ENCODE results near the gene MEGF10.

Gene MEGF10

DNA sequence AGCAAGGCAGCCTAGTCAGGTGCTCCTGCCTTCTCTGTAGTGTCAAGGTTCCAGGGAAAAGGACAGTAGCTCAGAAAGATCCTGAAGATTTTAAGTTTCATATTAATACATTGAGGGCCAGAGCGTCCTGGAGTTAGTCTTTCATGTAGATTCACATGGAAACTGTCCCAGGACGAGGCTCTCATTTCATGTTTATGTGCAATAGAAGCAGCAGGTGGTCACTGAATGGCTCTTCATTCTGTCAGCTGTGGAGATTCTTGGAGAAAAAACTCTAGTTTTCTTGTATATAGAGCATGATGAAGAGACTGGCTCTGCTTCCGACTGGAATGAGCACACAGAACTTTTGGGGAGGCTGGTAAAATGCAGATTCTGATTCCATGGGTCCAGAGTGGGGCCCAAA lies 54.3 kb downstream of the MEGF10 start:
- H3K9me3 ChIP-seq (ENCODE audit: control insufficient read depth in 2 of 2, low read length in 2 of 2), result no peaks in the 10 kb centered on the region
- no peak overlapping the region for H3K9ac ChIP-seq (ENCODE audit: low read length in 2 of 2)
- no peak overlapping the region for H3K4me3 ChIP-seq (ENCODE audit: low read length in 2 of 2)
- no peaks in the 10 kb centered on the region for H3K27me3 ChIP-seq (ENCODE audit: control insufficient read depth in 1 of 2, insufficient read depth in 2 of 2, low read length in 2 of 2)
- H3K27ac ChIP-seq (ENCODE audit: low read length), result no peak overlapping the region
- H3K36me3 ChIP-seq (ENCODE audit: control insufficient read depth in 2 of 2, insufficient read depth in 2 of 2, low read length in 2 of 2), result no peaks in the 10 kb centered on the region
- H3K4me1 ChIP-seq (ENCODE audit: control insufficient read depth, insufficient read depth, low read length), result no peaks in the 10 kb centered on the region

DNA sequence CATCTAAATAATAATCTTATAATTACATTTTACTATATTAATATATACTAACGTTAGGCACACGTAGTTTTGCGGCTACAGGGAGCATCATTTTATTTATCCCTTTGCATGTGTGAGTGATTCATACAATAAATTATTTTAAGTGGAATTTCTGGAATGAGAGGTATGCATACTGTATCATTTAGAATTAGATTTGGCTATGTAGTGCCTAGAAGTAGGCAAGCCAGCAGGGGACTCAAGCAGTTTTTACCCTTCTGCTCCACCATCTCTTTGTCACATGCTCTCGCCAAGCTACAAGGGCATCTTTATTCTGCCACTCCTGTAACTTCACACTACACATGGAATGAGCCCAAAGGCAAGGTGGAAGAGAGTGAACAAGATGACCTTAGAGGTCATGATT lies 60.8 kb downstream of the MEGF10 start:
- Histone ChIP-seq H3K9me3 (ENCODE audit: control insufficient read depth in 2 of 2, low read length in 2 of 2) (no peaks in the 10 kb centered on the region), H3K4me1 (ENCODE audit: control insufficient read depth, insufficient read depth, low read length) (no peaks in the 10 kb centered on the region), H3K4me3 (ENCODE audit: low read length in 2 of 2) (no peak overlapping the region), H3K36me3 (ENCODE audit: control insufficient read depth in 2 of 2, insufficient read depth in 2 of 2, low read length in 2 of 2) (no peaks in the 10 kb centered on the region), H3K27ac (ENCODE audit: low read length) (no peak overlapping the region), H3K27me3 (ENCODE audit: control insufficient read depth in 1 of 2, insufficient read depth in 2 of 2, low read length in 2 of 2) (no peaks in the 10 kb centered on the region), H3K9ac (ENCODE audit: low read length in 2 of 2) (no peak overlapping the region)

DNA sequence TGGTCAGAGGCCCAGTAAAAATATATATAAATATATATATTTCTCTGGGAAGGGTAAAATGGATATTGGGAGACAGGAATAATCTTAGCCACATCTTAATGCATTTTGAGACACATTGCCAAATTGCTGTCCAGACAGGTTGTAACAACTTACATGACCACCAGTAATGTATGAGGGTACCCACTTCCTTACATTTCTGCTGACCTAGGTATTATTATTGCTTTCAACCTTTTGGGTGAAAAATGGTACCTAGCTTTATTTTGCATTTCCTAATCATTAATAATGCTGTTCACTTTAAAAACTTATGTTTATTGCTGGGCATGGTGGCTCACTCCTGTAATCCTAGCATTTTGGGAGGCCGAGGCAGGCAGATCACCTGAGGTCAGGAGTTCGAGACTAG lies 61.5 kb downstream of the MEGF10 start:
- Histone ChIP-seq H3K9ac (ENCODE audit: low read length in 2 of 2) (no peak overlapping the region), H3K27ac (ENCODE audit: low read length) (no peak overlapping the region), H3K4me1 (ENCODE audit: control insufficient read depth, insufficient read depth, low read length) (no peaks in the 10 kb centered on the region), H3K9me3 (ENCODE audit: control insufficient read depth in 2 of 2, low read length in 2 of 2) (no peaks in the 10 kb centered on the region), H3K36me3 (ENCODE audit: control insufficient read depth in 2 of 2, insufficient read depth in 2 of 2, low read length in 2 of 2) (no peaks in the 10 kb centered on the region), H3K27me3 (ENCODE audit: control insufficient read depth in 1 of 2, insufficient read depth in 2 of 2, low read length in 2 of 2) (no peaks in the 10 kb centered on the region), H3K4me3 (ENCODE audit: low read length in 2 of 2) (no peak overlapping the region)

DNA sequence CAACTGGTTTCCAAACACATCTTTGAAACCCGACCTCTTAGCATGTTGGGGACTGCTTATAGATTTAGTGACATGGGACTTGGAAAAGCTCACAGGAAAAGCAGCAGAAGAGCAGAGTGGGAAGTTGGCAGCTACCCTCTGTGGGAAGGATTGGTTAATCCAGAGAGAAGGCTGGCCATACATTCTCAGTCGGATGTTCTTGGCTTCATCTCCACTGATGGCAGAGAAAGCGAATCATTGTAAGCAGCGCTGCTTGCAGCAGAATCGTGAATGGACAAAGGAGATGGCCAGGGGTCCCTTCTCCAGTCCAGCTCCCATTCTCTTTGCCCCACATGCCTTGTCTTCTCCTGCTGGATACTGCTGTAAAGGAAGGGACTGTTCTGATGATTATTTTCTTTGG lies 62.7 kb downstream of the MEGF10 start:
- H3K27ac ChIP-seq (ENCODE audit: low read length), result no peak overlapping the region
- no peaks in the 10 kb centered on the region for H3K9me3 ChIP-seq (ENCODE audit: control insufficient read depth in 2 of 2, low read length in 2 of 2)

DNA sequence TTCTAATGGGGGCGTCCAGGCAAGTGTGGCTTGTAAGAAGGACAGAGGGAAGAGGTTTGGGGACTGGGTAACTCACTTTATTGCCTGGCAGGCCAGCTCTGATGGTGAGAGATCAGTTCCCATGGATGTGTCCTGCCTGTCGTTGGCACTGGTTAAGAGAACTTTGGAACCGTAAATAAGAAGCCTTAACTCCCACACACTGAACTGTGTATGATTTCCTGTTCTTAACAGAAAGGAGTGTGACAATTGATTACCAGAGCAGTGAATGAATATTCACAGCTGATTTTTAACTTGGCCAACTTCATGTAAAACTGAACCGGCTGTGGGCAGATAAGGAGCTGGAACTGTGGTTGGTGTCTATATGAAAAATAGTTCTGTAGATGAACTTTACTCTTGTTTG lies 63.2 kb downstream of the MEGF10 start:
- Histone ChIP-seq H3K27ac (ENCODE audit: low read length) (no peak overlapping the region), H3K9me3 (ENCODE audit: control insufficient read depth in 2 of 2, low read length in 2 of 2) (no peaks in the 10 kb centered on the region), H3K4me1 (ENCODE audit: control insufficient read depth, insufficient read depth, low read length) (no peaks in the 10 kb centered on the region)

More for the DNA sequence above, 62.7 kb downstream of the MEGF10 start:
- no peak overlapping the region for H3K4me3 ChIP-seq (ENCODE audit: low read length in 2 of 2)
- no peaks in the 10 kb centered on the region for H3K4me1 ChIP-seq (ENCODE audit: control insufficient read depth, insufficient read depth, low read length)
- no peaks in the 10 kb centered on the region for H3K27me3 ChIP-seq (ENCODE audit: control insufficient read depth in 1 of 2, insufficient read depth in 2 of 2, low read length in 2 of 2)
- H3K9ac ChIP-seq (ENCODE audit: low read length in 2 of 2), result no peak overlapping the region
- H3K36me3 ChIP-seq (ENCODE audit: control insufficient read depth in 2 of 2, insufficient read depth in 2 of 2, low read length in 2 of 2), result no peaks in the 10 kb centered on the region

DNA sequence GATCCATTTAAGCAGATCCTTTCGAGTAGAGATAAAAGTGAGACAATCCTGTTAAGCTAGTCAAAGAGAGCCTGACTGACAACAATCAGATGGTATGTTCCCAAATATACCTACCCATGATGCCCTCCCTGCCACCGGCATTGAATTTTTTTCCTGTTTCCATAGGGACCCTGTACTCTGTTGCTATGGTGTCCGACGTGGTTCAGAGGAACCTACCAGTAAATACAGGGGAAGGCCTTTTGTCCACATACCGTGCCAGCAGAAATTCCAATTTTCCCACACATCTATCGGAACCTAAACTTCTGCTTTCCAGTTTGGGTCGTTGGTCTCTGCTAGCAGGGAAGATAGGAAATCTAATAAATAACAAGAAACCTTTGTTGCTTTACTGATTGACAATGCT lies 64.7 kb downstream of the MEGF10 start:
- Histone ChIP-seq H3K4me1 (ENCODE audit: control insufficient read depth, insufficient read depth, low read length) (no peaks in the 10 kb centered on the region), H3K27ac (ENCODE audit: low read length) (no peak overlapping the region), H3K36me3 (ENCODE audit: control insufficient read depth in 2 of 2, insufficient read depth in 2 of 2, low read length in 2 of 2) (no peaks in the 10 kb centered on the region), H3K9ac (ENCODE audit: low read length in 2 of 2) (no peak overlapping the region), H3K4me3 (ENCODE audit: low read length in 2 of 2) (no peak overlapping the region), H3K27me3 (ENCODE audit: control insufficient read depth in 1 of 2, insufficient read depth in 2 of 2, low read length in 2 of 2) (no peaks in the 10 kb centered on the region), H3K9me3 (ENCODE audit: control insufficient read depth in 2 of 2, low read length in 2 of 2) (no peaks in the 10 kb centered on the region)

More for the DNA sequence above, 63.2 kb downstream of the MEGF10 start:
- Histone ChIP-seq H3K4me3 (ENCODE audit: low read length in 2 of 2) (no peak overlapping the region), H3K9ac (ENCODE audit: low read length in 2 of 2) (no peak overlapping the region), H3K27me3 (ENCODE audit: control insufficient read depth in 1 of 2, insufficient read depth in 2 of 2, low read length in 2 of 2) (no peaks in the 10 kb centered on the region), H3K36me3 (ENCODE audit: control insufficient read depth in 2 of 2, insufficient read depth in 2 of 2, low read length in 2 of 2) (no peaks in the 10 kb centered on the region)

DNA sequence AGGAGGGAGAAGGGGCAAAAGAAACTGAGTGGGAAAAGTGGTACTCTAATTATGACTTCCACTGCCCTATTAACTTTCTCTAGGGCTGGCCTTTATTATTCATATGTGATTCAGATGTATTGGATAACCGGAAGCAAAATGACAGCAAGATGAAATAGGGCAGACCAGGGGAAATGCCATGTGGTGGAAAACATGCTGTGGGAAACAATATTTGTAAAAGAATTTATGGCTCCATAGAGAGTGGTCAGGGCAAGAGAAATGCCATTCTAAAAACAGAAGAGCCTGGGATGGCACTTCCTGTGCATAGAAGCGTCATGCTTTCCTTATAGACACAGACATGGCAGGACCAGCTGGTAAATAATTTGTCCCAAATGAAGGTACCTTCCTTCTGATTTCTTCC lies 67.7 kb downstream of the MEGF10 start:
- Histone ChIP-seq H3K9ac (ENCODE audit: low read length in 2 of 2) (no peak overlapping the region), H3K4me1 (ENCODE audit: control insufficient read depth, insufficient read depth, low read length) (no peaks in the 10 kb centered on the region), H3K9me3 (ENCODE audit: control insufficient read depth in 2 of 2, low read length in 2 of 2) (no peaks in the 10 kb centered on the region), H3K4me3 (ENCODE audit: low read length in 2 of 2) (no peak overlapping the region), H3K27me3 (ENCODE audit: control insufficient read depth in 1 of 2, insufficient read depth in 2 of 2, low read length in 2 of 2) (no peaks in the 10 kb centered on the region), H3K36me3 (ENCODE audit: control insufficient read depth in 2 of 2, insufficient read depth in 2 of 2, low read length in 2 of 2) (no peaks in the 10 kb centered on the region), H3K27ac (ENCODE audit: low read length) (no peak overlapping the region)

DNA sequence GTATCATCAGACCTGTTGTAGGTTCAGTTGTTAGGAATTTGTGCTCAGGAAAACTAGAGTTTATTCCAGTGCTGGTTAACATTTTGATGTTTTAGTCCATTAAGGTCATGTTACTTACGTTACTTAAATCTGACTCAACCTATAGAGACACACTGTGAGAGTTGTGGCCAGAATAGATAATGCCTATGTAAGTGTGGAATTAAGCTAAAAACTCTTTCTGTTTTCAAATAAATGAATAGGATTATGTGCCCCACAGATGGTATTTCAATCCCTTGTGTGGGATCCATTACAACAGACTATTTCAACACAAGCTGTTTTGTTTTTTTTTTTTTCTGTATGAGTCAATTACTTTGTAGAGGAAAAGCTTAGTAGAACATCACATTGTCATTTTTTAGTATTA lies 68.1 kb downstream of the MEGF10 start:
- Histone ChIP-seq H3K9me3 (ENCODE audit: control insufficient read depth in 2 of 2, low read length in 2 of 2) (no peaks in the 10 kb centered on the region), H3K36me3 (ENCODE audit: control insufficient read depth in 2 of 2, insufficient read depth in 2 of 2, low read length in 2 of 2) (no peaks in the 10 kb centered on the region), H3K27me3 (ENCODE audit: control insufficient read depth in 1 of 2, insufficient read depth in 2 of 2, low read length in 2 of 2) (no peaks in the 10 kb centered on the region), H3K9ac (ENCODE audit: low read length in 2 of 2) (no peak overlapping the region), H3K4me3 (ENCODE audit: low read length in 2 of 2) (no peak overlapping the region), H3K4me1 (ENCODE audit: control insufficient read depth, insufficient read depth, low read length) (no peaks in the 10 kb centered on the region), H3K27ac (ENCODE audit: low read length) (no peak overlapping the region)

DNA sequence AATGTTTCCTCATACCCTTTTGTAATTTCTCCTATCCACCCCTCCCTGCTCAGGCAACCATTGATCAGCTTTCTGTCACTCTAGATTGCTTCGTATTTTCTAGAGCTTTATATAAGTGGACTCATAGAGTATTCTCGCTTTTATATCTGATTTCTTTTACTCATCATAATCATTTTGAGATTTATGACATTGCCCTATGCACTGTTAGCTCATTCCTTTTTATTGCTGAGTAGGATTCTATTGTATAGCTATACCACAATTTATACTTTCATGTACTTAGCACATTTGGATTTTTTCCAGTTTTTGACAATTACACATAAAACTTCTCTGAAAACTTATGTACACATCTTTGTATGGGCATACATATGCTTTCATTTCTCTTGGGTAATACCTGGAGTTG lies 68.9 kb downstream of the MEGF10 start:
- Histone ChIP-seq H3K27me3 (ENCODE audit: control insufficient read depth in 1 of 2, insufficient read depth in 2 of 2, low read length in 2 of 2) (no peaks in the 10 kb centered on the region), H3K36me3 (ENCODE audit: control insufficient read depth in 2 of 2, insufficient read depth in 2 of 2, low read length in 2 of 2) (no peaks in the 10 kb centered on the region), H3K4me1 (ENCODE audit: control insufficient read depth, insufficient read depth, low read length) (no peaks in the 10 kb centered on the region), H3K27ac (ENCODE audit: low read length) (no peak overlapping the region), H3K9me3 (ENCODE audit: control insufficient read depth in 2 of 2, low read length in 2 of 2) (no peaks in the 10 kb centered on the region), H3K4me3 (ENCODE audit: low read length in 2 of 2) (no peak overlapping the region), H3K9ac (ENCODE audit: low read length in 2 of 2) (no peak overlapping the region)

DNA sequence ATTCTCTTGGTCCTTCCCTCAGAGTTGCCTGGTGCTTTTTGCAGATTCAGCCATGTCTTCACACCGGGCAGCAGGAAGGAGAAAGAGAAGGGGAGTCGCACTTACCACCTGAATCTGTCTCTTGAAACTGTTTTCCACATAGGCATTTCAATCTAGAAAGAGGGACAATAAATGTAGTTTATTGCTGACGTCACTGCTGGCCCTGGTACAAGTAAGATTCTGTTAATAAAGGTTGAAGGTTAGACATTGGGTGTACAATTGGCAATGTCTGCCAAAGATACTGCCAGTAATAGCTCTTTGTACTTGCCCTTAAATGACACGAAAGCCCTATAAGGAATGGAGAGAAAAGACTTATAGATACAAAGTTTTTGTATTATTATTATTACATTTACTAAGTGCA lies 72.8 kb downstream of the MEGF10 start:
- Histone ChIP-seq H3K9ac (ENCODE audit: low read length in 2 of 2) (no peak overlapping the region), H3K27me3 (ENCODE audit: control insufficient read depth in 1 of 2, insufficient read depth in 2 of 2, low read length in 2 of 2) (no peaks in the 10 kb centered on the region), H3K4me1 (ENCODE audit: control insufficient read depth, insufficient read depth, low read length) (no peaks in the 10 kb centered on the region), H3K4me3 (ENCODE audit: low read length in 2 of 2) (no peak overlapping the region), H3K9me3 (ENCODE audit: control insufficient read depth in 2 of 2, low read length in 2 of 2) (no peaks in the 10 kb centered on the region), H3K27ac (ENCODE audit: low read length) (no peak overlapping the region), H3K36me3 (ENCODE audit: control insufficient read depth in 2 of 2, insufficient read depth in 2 of 2, low read length in 2 of 2) (no peaks in the 10 kb centered on the region)

DNA sequence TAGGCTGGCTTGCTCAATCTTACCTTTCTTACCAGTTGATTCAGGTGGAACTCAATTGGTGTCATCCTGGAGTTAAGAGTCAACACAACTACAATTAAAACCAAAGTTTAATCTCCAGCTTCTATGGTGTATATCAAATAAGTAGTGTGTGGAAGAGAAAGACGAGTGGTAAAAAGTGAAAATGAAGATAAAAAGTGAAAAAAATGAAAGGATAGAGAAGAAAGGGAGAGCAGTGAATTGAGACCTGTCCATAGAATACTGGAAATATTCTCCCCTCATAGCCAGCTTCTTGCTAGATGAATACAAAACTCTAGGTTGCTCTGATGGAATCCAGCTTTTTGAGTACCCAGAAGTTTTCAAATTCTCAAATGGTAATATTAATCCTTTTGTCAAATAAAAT lies 76.4 kb downstream of the MEGF10 start:
- Histone ChIP-seq H3K27ac (ENCODE audit: low read length) (no peak overlapping the region), H3K27me3 (ENCODE audit: control insufficient read depth in 1 of 2, insufficient read depth in 2 of 2, low read length in 2 of 2) (no peaks in the 10 kb centered on the region), H3K9me3 (ENCODE audit: control insufficient read depth in 2 of 2, low read length in 2 of 2) (no peaks in the 10 kb centered on the region), H3K9ac (ENCODE audit: low read length in 2 of 2) (no peak overlapping the region), H3K4me1 (ENCODE audit: control insufficient read depth, insufficient read depth, low read length) (no peaks in the 10 kb centered on the region), H3K4me3 (ENCODE audit: low read length in 2 of 2) (no peak overlapping the region), H3K36me3 (ENCODE audit: control insufficient read depth in 2 of 2, insufficient read depth in 2 of 2, low read length in 2 of 2) (no peaks in the 10 kb centered on the region)

Data from stomach smooth muscle (tissue), 2 donors.